Nephron (organoid): ENCODE data around the gene FAM184A.
"Not testable (repeated sequence)": the region's sequence is repeated elsewhere in the genome, so short reads cannot be mapped to it uniquely, and the experiment has no call there.

ENCODE experiments used
- H3K27ac Mint-ChIP-seq, 3 experiments: 2 replicates each; pipeline ENCODE4 v1.8.0; 2020; ENCODE audit warnings: mixed read lengths in 3 of 3, mild to moderate bottlenecking in 2 of 3, moderate library complexity in 1 of 3
- H3K27me3 Mint-ChIP-seq: 2 replicates; pipeline ENCODE4 v1.8.0; 2021; ENCODE audit warnings: low read depth, mild to moderate bottlenecking, moderate library complexity, mixed read lengths
- H3K36me3 Mint-ChIP-seq: 2 replicates; pipeline ENCODE4 v1.8.0; 2020; ENCODE audit warnings: low read depth, mixed read lengths
- H3K4me1 Mint-ChIP-seq: 2 replicates; pipeline ENCODE4 v1.8.0; 2020; ENCODE audit warnings: mixed read lengths
- H3K4me3 Mint-ChIP-seq, 3 experiments: 2 replicates each; pipeline ENCODE4 v1.8.0; 2020; ENCODE audit warnings: mild to moderate bottlenecking in 3 of 3, mixed read lengths in 3 of 3, moderate library complexity in 2 of 3
- H3K9me3 Mint-ChIP-seq: 2 replicates; pipeline ENCODE4 v1.8.0; 2020; ENCODE audit warnings: mixed read lengths
- TF ChIP-seq, protein P1 (sequence below), 3 experiments: fragments of 200-600 bp; sonication (generic); IDR thresholded peaks; one replicate each; pipeline ENCODE4 v1.5.0; 2021; ENCODE audit warnings: antibody characterized with exemption in 3 of 3; ENCODE audit not compliant: unreplicated experiment in 3 of 3

The FAM184A gene

DNA sequence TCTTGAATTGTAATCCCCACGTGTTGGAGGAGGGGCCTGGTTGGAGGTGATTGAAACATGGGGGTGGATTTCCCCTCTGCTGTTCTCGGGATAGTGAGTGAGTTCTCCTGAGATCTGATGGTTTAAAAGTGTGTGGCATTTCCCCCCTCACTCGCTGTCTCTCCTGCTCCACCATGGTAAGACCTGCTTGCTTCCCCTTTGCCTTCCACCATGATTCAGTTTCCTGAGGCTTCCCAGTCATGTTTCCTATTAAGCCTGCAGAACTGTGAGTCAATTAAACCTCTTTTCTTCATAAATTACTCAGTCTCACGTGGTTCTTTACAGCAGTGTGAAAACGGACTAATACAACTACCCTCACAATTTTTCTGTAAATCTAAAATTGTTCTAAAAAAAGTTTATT, 26.8 kb upstream of the FAM184A start:
- no peak overlapping the region for H3K4me3 Mint-ChIP-seq
- H3K9me3 Mint-ChIP-seq = no peaks in the 10 kb centered on the region
- H3K36me3 Mint-ChIP-seq = no peaks in the 10 kb centered on the region
- no peak overlapping the region for H3K27ac Mint-ChIP-seq
- TF ChIP-seq, protein P1, sequence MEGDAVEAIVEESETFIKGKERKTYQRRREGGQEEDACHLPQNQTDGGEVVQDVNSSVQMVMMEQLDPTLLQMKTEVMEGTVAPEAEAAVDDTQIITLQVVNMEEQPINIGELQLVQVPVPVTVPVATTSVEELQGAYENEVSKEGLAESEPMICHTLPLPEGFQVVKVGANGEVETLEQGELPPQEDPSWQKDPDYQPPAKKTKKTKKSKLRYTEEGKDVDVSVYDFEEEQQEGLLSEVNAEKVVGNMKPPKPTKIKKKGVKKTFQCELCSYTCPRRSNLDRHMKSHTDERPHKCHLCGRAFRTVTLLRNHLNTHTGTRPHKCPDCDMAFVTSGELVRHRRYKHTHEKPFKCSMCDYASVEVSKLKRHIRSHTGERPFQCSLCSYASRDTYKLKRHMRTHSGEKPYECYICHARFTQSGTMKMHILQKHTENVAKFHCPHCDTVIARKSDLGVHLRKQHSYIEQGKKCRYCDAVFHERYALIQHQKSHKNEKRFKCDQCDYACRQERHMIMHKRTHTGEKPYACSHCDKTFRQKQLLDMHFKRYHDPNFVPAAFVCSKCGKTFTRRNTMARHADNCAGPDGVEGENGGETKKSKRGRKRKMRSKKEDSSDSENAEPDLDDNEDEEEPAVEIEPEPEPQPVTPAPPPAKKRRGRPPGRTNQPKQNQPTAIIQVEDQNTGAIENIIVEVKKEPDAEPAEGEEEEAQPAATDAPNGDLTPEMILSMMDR (IDR thresholded peaks at IDR 0.05; ENCODE audit: unreplicated experiment in 3 of 3) = no peak
- H3K4me1 Mint-ChIP-seq = no peaks in the 10 kb centered on the region
- no peaks in the 10 kb centered on the region for H3K27me3 Mint-ChIP-seq

DNA sequence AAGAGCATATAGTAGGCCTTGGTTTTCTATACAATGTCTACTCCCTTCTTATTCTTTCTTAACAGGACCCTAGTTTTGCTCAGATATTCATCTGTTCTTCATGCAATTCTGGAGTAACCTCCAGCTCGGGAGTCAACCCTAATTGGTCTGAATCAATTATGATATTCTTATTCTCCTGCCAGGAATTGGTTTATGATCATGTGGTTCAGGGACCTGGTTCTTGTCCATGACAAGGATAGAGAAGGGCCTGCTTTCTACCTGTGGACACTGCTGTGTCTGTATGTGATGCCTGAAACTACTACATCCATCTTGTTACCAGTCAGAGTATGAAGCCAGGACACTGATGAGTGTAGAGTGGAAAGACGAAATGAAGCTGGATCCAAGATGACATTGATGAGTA, 24.4 kb upstream of the FAM184A start:
- TF ChIP-seq, protein P1 (IDR thresholded peaks at IDR 0.05; ENCODE audit: unreplicated experiment in 3 of 3) = no peak
- no peaks in the 10 kb centered on the region for H3K4me1 Mint-ChIP-seq
- H3K4me3 Mint-ChIP-seq = no peak overlapping the region
- no peaks in the 10 kb centered on the region for H3K27me3 Mint-ChIP-seq
- H3K27ac Mint-ChIP-seq = no peak overlapping the region
- no peaks in the 10 kb centered on the region for H3K36me3 Mint-ChIP-seq
- no peaks in the 10 kb centered on the region for H3K9me3 Mint-ChIP-seq

DNA sequence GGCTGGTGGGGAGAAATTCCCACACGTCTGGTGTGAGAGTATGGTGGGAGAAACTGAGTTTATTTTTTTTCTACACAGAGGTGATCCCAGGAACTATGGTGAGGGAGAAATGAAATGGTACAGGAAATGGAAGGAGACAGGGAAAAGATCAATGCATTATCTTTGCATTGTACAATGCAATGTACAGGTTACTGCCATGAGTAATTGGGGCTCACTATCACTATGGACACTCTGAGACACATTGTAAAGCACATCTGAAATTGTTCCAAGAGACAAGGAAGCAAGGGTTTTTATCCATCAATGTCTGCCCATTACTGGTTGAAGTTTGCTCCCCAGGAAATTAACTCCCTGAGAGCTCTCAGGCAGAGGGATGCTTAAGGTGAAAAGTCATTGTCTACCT, 21.7 kb upstream of the FAM184A start:
- H3K36me3 Mint-ChIP-seq = no peaks in the 10 kb centered on the region
- peaks cover 7% of the 10 kb centered on the region for H3K4me1 Mint-ChIP-seq
- H3K9me3 Mint-ChIP-seq = no peaks in the 10 kb centered on the region
- peaks cover 3% of the 10 kb centered on the region for H3K27me3 Mint-ChIP-seq
- no peak overlapping the region for H3K27ac Mint-ChIP-seq
- TF ChIP-seq, protein P1 (IDR thresholded peaks at IDR 0.05; ENCODE audit: unreplicated experiment in 3 of 3) = no peak
- no peak overlapping the region for H3K4me3 Mint-ChIP-seq

DNA sequence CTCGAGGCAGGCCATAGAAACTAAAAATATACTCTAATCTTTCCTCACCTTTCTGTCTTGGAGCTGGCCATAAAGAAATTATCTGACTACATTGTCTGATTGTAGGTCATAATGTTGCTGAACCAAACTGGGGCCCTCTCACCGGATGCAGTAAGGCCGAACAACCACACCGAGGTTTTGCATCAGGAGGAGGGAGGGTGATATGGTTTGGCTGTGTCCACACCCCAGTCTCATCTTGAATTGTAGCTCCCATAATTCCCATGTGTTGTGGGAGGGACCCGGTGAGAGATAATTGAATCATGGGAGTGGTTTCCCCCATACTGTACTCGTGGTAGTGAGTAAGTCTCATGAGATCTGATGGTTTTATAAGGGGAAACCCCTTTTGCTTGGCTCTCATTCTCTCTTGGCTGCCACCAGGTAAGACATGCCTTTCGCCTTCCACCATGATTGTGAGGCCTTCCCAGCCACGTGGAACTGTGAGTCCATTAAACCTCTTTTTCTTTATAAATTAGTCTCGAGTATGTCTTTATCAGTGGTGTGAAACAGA, 19.4 kb upstream of the FAM184A start:
- H3K27ac Mint-ChIP-seq, H3K27me3 Mint-ChIP-seq, H3K4me1 Mint-ChIP-seq, H3K4me3 Mint-ChIP-seq, H3K36me3 Mint-ChIP-seq, H3K9me3 Mint-ChIP-seq: not testable (repeated sequence)

DNA sequence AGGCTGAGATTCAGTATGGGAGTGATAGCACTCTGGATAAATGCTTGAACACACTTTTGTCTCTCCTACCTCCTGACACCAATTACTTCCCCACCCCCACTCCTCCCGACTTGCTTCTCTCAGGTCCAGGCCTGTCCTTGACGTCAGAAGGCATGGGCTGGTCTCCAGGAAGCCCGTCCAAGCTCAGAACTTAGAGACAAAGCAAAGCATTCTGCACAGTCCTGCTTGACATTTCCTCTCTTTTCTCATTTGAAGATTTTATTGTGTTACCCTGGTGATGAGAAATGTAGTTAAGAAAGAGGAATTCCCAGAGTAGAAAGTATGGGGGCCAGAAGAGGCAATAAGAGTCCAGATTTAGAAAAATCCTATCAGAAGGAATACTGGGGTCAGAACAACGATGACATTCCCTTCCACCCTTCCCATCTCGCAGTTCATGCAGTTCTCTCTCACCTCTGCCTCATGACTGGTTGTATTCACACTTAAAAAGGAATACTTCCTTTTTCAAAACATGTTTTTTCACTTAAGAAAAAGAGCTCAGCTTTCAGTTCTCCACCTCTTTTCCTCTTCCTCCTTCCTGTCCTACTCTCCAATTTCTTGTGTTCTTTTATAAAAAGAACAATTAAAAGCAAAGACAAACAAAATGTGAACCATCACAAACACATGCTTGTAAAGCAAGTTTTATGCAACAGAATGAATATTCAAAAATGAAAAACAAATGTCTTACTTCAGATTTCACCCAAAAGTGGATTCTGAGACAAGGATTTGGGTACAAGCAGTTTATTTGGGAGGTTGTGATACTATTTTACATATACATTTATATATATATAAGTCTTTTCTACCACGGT, 18.5 kb upstream of the FAM184A start:
- H3K4me3 Mint-ChIP-seq = no peak overlapping the region
- no peaks in the 10 kb centered on the region for H3K9me3 Mint-ChIP-seq
- peak overlapping the region; percentile 0 to 62 (median 57) for H3K27ac Mint-ChIP-seq
- no peaks in the 10 kb centered on the region for H3K36me3 Mint-ChIP-seq
- H3K27me3 Mint-ChIP-seq = peaks cover 3% of the 10 kb centered on the region
- TF ChIP-seq, protein P1 (IDR thresholded peaks at IDR 0.05; ENCODE audit: unreplicated experiment in 3 of 3) = no peak
- peaks cover 7% of the 10 kb centered on the region for H3K4me1 Mint-ChIP-seq

DNA sequence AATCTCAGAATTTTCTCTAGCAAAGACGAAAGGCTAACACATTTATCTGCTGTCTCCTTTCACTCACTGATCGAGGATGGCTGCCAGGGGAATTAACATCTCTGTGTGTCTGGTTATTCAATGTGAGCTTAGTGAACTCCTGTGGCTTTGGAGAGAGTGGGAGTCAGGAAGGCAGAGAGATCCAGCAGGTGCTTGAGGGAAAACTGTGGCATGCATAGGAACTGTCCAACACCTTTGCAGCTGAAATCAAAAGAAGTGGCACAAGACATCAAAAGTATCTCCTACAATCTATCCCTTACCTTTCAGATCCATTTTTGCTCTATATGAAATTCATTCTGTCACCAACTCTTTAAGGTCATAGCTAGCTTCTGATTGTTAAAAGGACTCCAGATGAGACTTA, 11.8 kb upstream of the FAM184A start:
- H3K4me1 Mint-ChIP-seq = no peaks in the 10 kb centered on the region
- TF ChIP-seq, protein P1 (IDR thresholded peaks at IDR 0.05; ENCODE audit: unreplicated experiment in 3 of 3) = no peak
- no peak overlapping the region for H3K4me3 Mint-ChIP-seq
- H3K27me3 Mint-ChIP-seq = peaks cover 9% of the 10 kb centered on the region
- H3K9me3 Mint-ChIP-seq = no peaks in the 10 kb centered on the region
- H3K27ac Mint-ChIP-seq = no peak overlapping the region
- no peaks in the 10 kb centered on the region for H3K36me3 Mint-ChIP-seq
